H1 (cell line): ENCODE data around the gene INTS7. TPM values are rescaled to one million over a fixed set of nuclear protein-coding genes. Genes with fewer than 3 reads are reported as not detected.

ENCODE experiments used
- CTCF ChIA-PET: fragments of 300-600 bp; sonication (Branson Sonifier 250); formaldehyde crosslinking; loops from one replicate; lab custom pipeline; 2021; ENCODE audit not compliant: partially characterized antibody; lab: Charles Lee
- POLR2A ChIA-PET: fragments of 300-600 bp; sonication (Branson Sonifier 250); formaldehyde crosslinking; loops from one replicate; lab custom pipeline; 2021; ENCODE audit warnings: inconsistent platforms; ENCODE audit not compliant: partially characterized antibody; lab: Charles Lee
- DNase-seq, 2 experiments: peaks; one replicate each; pipeline versions ENCODE4 v3.0.0 to v3.0.0-alpha.2; 2010 to 2022; ENCODE audit warnings: low spot score in 2 of 2, low read depth in 1 of 2, mixed read lengths in 1 of 2
- FAIRE-seq: peaks from 2 replicates; lab custom pipeline; 2011; peaks lifted over from hg19 to GRCh38; lab: Jason Lieb, UNC
- H2AFZ ChIP-seq: 2 replicates; pipeline ENCODE4 v1.8.1; 2012; ENCODE audit warnings: low read length, inconsistent platforms
- H2AK5ac ChIP-seq: 2 replicates; pipeline ENCODE4 v1.6.1; 2013; ENCODE audit warnings: low read depth, low read length
- H2BK120ac ChIP-seq: replicated peaks from 2 replicates; pipeline ENCODE3; 2013; ENCODE audit warnings: low read depth, low read length, inconsistent platforms
- H2BK12ac ChIP-seq: 2 replicates; pipeline ENCODE4 v1.6.1; 2013; ENCODE audit warnings: low read depth, low read length
- H2BK15ac ChIP-seq: 2 replicates; pipeline ENCODE4 v1.6.1; 2013; ENCODE audit warnings: low read length
- H2BK20ac ChIP-seq: 2 replicates; pipeline ENCODE4 v1.6.1; 2013; ENCODE audit warnings: low read length
- H2BK5ac ChIP-seq: 2 replicates; pipeline ENCODE4 v1.6.1; 2013; ENCODE audit warnings: low read depth, low read length
- H3K14ac ChIP-seq: 2 replicates; pipeline ENCODE4 v1.6.1; 2013; ENCODE audit warnings: inconsistent platforms; ENCODE audit not compliant: insufficient read length
- H3K18ac ChIP-seq: 2 replicates; pipeline ENCODE4 v1.6.1; 2013; ENCODE audit warnings: low read length; ENCODE audit errors: extremely low read depth
- H3K23ac ChIP-seq: 2 replicates; pipeline ENCODE4 v1.6.1; 2013; ENCODE audit warnings: inconsistent platforms; ENCODE audit not compliant: insufficient read length
- H3K23me2 ChIP-seq: 2 replicates; pipeline ENCODE4 v1.6.1; 2013; ENCODE audit warnings: low read depth, low read length
- H3K27ac ChIP-seq: 2 replicates; pipeline ENCODE4 v1.6.1; 2011; ENCODE audit warnings: low read depth, low read length, inconsistent platforms
- H3K27me3 ChIP-seq, 4 experiments: replicated peaks in 1 of 4; 1 replicate in 1 of 4; 2 replicates in 3 of 4; pipeline versions ENCODE4 v1.6.1 to v1.8.1; 2011 to 2013; ENCODE audit warnings: low read length in 3 of 4, mild to moderate bottlenecking in 3 of 4, inconsistent platforms in 2 of 4, mixed read lengths in 2 of 4, moderate library complexity in 1 of 4; ENCODE audit not compliant: control insufficient read depth in 3 of 4, insufficient read depth in 3 of 4; ENCODE audit errors: extremely low read depth in 1 of 4
- H3K36me3 ChIP-seq, 4 experiments: 2 replicates each; pipeline versions ENCODE4 v1.6.1 to v1.8.1; 2011 to 2013; ENCODE audit warnings: mild to moderate bottlenecking in 4 of 4, low read length in 3 of 4, moderate library complexity in 2 of 4, control low read depth in 1 of 4, inconsistent platforms in 1 of 4; ENCODE audit not compliant: insufficient read depth in 4 of 4, control insufficient read depth in 2 of 4
- H3K4ac ChIP-seq: replicated peaks from 2 replicates; pipeline ENCODE3; 2013; ENCODE audit warnings: low read length, low read depth, mixed read lengths, inconsistent platforms; ENCODE audit not compliant: insufficient read length
- H3K4me1 ChIP-seq, 4 experiments: replicated peaks in 1 of 4; 1 replicate in 1 of 4; 2 replicates in 3 of 4; pipeline versions ENCODE4 v1.6.1 to v1.8.1; 2011 to 2013; ENCODE audit warnings: low read length in 3 of 4, inconsistent platforms in 2 of 4, mixed read lengths in 1 of 4; ENCODE audit not compliant: insufficient read depth in 4 of 4, control insufficient read depth in 3 of 4
- H3K4me2 ChIP-seq, 2 experiments: 2 replicates each; pipeline versions ENCODE4 v1.6.1 to v1.8.1; 2011 to 2013; ENCODE audit warnings: low read depth in 2 of 2, low read length in 2 of 2, control low read depth in 1 of 2, inconsistent platforms in 1 of 2, mild to moderate bottlenecking in 1 of 2; ENCODE audit not compliant: insufficient read depth in 1 of 2
- H3K4me3 ChIP-seq, 4 experiments: fragments of 200-600, 300-600 bp in 1 of 4; sonication (generic), shearing (Covaris generic), sonication (Bioruptor Twin) in 1 of 4; 2 replicates each; pipeline versions ENCODE4 v1.5.1 to v1.8.1; 2011 to 2016; ENCODE audit warnings: low read length in 4 of 4, low read depth in 3 of 4, control low read depth in 2 of 4, inconsistent platforms in 2 of 4, mild to moderate bottlenecking in 2 of 4, mixed read lengths in 1 of 4, moderate library complexity in 1 of 4; ENCODE audit not compliant: insufficient read depth in 2 of 4; ENCODE audit errors: extremely low read depth in 1 of 4
- H3K56ac ChIP-seq: replicated peaks from 2 replicates; pipeline ENCODE3; 2013; ENCODE audit warnings: low read depth, mild to moderate bottlenecking, mixed read lengths, low read length, inconsistent platforms; ENCODE audit not compliant: insufficient read length
- H3K79me1 ChIP-seq: 2 replicates; pipeline ENCODE4 v1.6.1; 2013; ENCODE audit warnings: low read depth, low read length, control low read depth
- H3K79me2 ChIP-seq, 2 experiments: 2 replicates each; pipeline versions ENCODE4 v1.6.1 to v1.8.1; 2012 to 2013; ENCODE audit warnings: low read length in 2 of 2, mild to moderate bottlenecking in 2 of 2, inconsistent platforms in 1 of 2; ENCODE audit not compliant: insufficient read depth in 2 of 2, control insufficient read depth in 1 of 2
- H3K9ac ChIP-seq, 4 experiments: replicated peaks in 1 of 4; 1 replicate in 1 of 4; 2 replicates in 3 of 4; pipeline versions ENCODE4 v1.6.1 to v1.8.1; 2011 to 2013; ENCODE audit warnings: low read depth in 3 of 4, low read length in 3 of 4, control low read depth in 2 of 4, mild to moderate bottlenecking in 2 of 4, moderate library complexity in 2 of 4, inconsistent platforms in 1 of 4; ENCODE audit errors: extremely low read depth in 1 of 4
- H3K9me3 ChIP-seq, 2 experiments: 2 replicates each; pipeline versions ENCODE4 v1.6.1 to v1.8.1; 2012 to 2013; ENCODE audit warnings: mild to moderate bottlenecking in 2 of 2, moderate library complexity in 2 of 2, control low read depth in 1 of 2, inconsistent platforms in 1 of 2, low read depth in 1 of 2, low read length in 1 of 2, mixed read lengths in 1 of 2; ENCODE audit not compliant: insufficient read depth in 2 of 2
- H4K20me1 ChIP-seq, 2 experiments: replicated peaks in 1 of 2; 2 replicates each; pipeline versions ENCODE3 to v1.8.1; 2011 to 2013; ENCODE audit warnings: inconsistent platforms in 2 of 2, low read length in 2 of 2, mild to moderate bottlenecking in 1 of 2; ENCODE audit not compliant: insufficient read depth in 2 of 2, control insufficient read depth in 1 of 2
- H4K5ac ChIP-seq: 2 replicates; pipeline ENCODE4 v1.6.1; 2013; ENCODE audit warnings: low read length, low read depth, mixed read lengths, inconsistent platforms; ENCODE audit not compliant: insufficient read length
- H4K8ac ChIP-seq: 2 replicates; pipeline ENCODE4 v1.8.0; 2013; ENCODE audit warnings: mild to moderate bottlenecking, moderate library complexity, low read length, inconsistent platforms; ENCODE audit not compliant: insufficient read depth; ENCODE audit errors: extremely low read depth
- H4K91ac ChIP-seq: replicated peaks from 2 replicates; pipeline ENCODE3; 2013; ENCODE audit warnings: low read length, mixed read lengths, inconsistent platforms; ENCODE audit not compliant: insufficient read length
- BCL11A ChIP-seq, 2 experiments: IDR thresholded peaks; one replicate each; pipeline ENCODE4 v1.6.1; 2011; ENCODE audit warnings: low read depth in 2 of 2, low read length in 2 of 2, mild to moderate bottlenecking in 2 of 2
- BRCA1 ChIP-seq: IDR thresholded peaks from 2 replicates; pipeline ENCODE4 v1.6.1; 2012; ENCODE audit warnings: low read depth, low read length, improper control_type of control experiment
- CBX5 ChIP-seq: fragments of 300-800, 300-1000 bp; sonication (generic); IDR thresholded peaks from 2 replicates; pipeline ENCODE4 v1.7.1; 2016; ENCODE audit warnings: antibody characterized with exemption, low read length, low read depth
- CEBPB ChIP-seq: IDR thresholded peaks from 2 replicates; pipeline ENCODE4 v1.6.1; 2012; ENCODE audit warnings: low read depth, low read length
- CHD2 ChIP-seq: IDR thresholded peaks from 2 replicates; pipeline ENCODE4 v1.6.1; 2012; ENCODE audit warnings: low read length, improper control_type of control experiment
- CREB1 ChIP-seq: IDR thresholded peaks from 2 replicates; pipeline ENCODE4 v1.6.1; 2012; ENCODE audit warnings: inconsistent platforms
- EGR1 ChIP-seq: IDR thresholded peaks from 2 replicates; pipeline ENCODE4 v1.6.1; 2011; ENCODE audit warnings: low read depth, low read length, borderline replicate concordance
- JUND ChIP-seq: IDR thresholded peaks from 2 replicates; pipeline ENCODE4 v1.6.1; 2011; ENCODE audit warnings: mild to moderate bottlenecking, improper control_type of control experiment, low read length
- POLR2A ChIP-seq, 2 experiments: IDR thresholded peaks; 1 replicate in 1 of 2; 2 replicates in 1 of 2; pipeline ENCODE4 v1.6.1; 2011; ENCODE audit warnings: low read depth in 2 of 2, low read length in 2 of 2, mild to moderate bottlenecking in 2 of 2; ENCODE audit errors: control extremely low read depth in 1 of 2
- RBBP5 ChIP-seq: IDR thresholded peaks from 2 replicates; pipeline ENCODE4 v1.7.1; 2012; ENCODE audit warnings: low read depth, mild to moderate bottlenecking, inconsistent platforms, low read length, moderate library complexity, borderline replicate concordance
- RXRA ChIP-seq: IDR thresholded peaks from 2 replicates; pipeline ENCODE4 v1.6.1; 2011; ENCODE audit warnings: low read depth, mild to moderate bottlenecking, low read length, moderate library complexity; ENCODE audit not compliant: insufficient read depth
- SP1 ChIP-seq: IDR thresholded peaks from 2 replicates; pipeline ENCODE4 v1.6.1; 2011; ENCODE audit warnings: low read depth, low read length
- SP4 ChIP-seq: IDR thresholded peaks from 2 replicates; pipeline ENCODE4 v1.6.1; 2012; ENCODE audit warnings: low read length, inconsistent platforms
- TAF7 ChIP-seq: optimal IDR thresholded peaks from 2 replicates; pipeline ENCODE3; 2011; ENCODE audit warnings: low read depth, mild to moderate bottlenecking, inconsistent platforms, low read length, moderate library complexity, borderline replicate concordance
- TEAD4 ChIP-seq: IDR thresholded peaks from 2 replicates; pipeline ENCODE4 v1.6.1; 2012; ENCODE audit warnings: low read depth, low read length, inconsistent platforms, mixed read lengths
- polyA plus RNA-seq, 7 experiments: library from polyadenylated mRNA; depleted of rRNA in 3 of 7; stranded (reverse) in 5 of 7; unstranded in 2 of 7; fragments of >200 nt in 5 of 7; fragments of 200-250 nt in 2 of 7; gene quantifications; 1 replicate in 5 of 7; 2 replicates in 1 of 7; 4 replicates in 1 of 7; pipeline versions ENCODE4 v1.2.1 to v1.2.3, GENCODE V29; 2011 to 2013; ENCODE audit warnings: missing spikeins in 2 of 7, mixed read lengths in 2 of 7
- total RNA-seq: library from RNA; stranded (reverse); fragmentation: NEBNext Ultra II Directional; extraction: Animal tissue kit (Norgen Biotek cat#: 25700); gene quantifications from 2 replicates; pipeline ENCODE4 v1.2.1, GENCODE V29; 2021
- TF ChIP-seq, protein P1 (sequence below): IDR thresholded peaks from 2 replicates; pipeline ENCODE4 v1.6.1; 2012; ENCODE audit warnings: low read length, inconsistent platforms

INTS7 gene
- total and polyA plus RNA-seq, 2 of the 8 experiments (the other 6 are each of a cell fraction or from before 2014, with no cell fraction given): 15.2 to 22.4 TPM

DNA sequence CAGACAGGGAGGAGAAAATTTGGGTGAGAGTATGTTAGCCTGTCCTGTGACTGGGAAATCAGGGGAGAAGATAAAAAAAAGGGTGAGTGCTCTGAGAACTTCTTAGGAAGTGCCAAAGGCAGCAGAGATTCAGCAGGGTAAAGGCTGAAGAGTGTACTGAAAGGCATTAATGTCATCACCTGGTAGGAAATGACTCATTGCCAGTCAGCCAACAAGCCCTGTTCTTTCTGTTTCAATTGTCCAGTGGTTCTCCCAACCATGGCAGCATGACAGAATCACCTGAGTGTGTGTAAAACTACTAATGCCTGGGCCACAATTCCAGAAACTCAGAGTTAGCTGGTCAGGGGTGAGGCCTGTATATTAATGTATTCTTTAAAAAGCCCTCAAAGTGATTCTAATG lies 83.5 kb downstream of the INTS7 start:
- Histone ChIP-seq H3K4me3 (no peak overlapping the region), H3K14ac (no peak overlapping the region), H3K4me1 (peaks cover 0 to 3% (median 2%) of the 10 kb centered on the region in 4 experiments; a peak in 2 of 7 replicates), H3K56ac (no peak overlapping the region), H3K18ac (no peak overlapping the region), H4K8ac (no peak overlapping the region), H2AK5ac (no peak overlapping the region), H3K79me1 (no peaks in the 10 kb centered on the region), H2BK5ac (no peak overlapping the region), H2BK12ac (no peak overlapping the region), H4K20me1 (peaks cover 0 to 5% of the 10 kb centered on the region in 2 experiments), H3K4me2 (no peak overlapping the region), H3K9me3 (no peaks in the 10 kb centered on the region), H4K5ac (no peak overlapping the region), H3K23me2 (no peaks in the 10 kb centered on the region), H2BK20ac (no peak overlapping the region), H2BK120ac (no peak overlapping the region), H3K79me2 (no peaks in the 10 kb centered on the region), H3K9ac (no peak overlapping the region), H3K27ac (no peak overlapping the region), H3K4ac (no peak overlapping the region), H3K23ac (no peak overlapping the region), H3K27me3 (peaks cover 0 to 3% (median 0%) of the 10 kb centered on the region in 4 experiments; a peak in 2 of 7 replicates), H2BK15ac (no peak overlapping the region), H4K91ac (no peak overlapping the region), H2AFZ (no peak overlapping the region), H3K36me3 (peaks cover 0 to 11% (median 0%) of the 10 kb centered on the region in 4 experiments; a peak in 2 of 8 replicates)
- ChIA-PET CTCF (interaction anchor here (0.6 to 1.5 kb wide), 3 partner anchors 21 to 211 kb away, joined by 3 read pairs; no protein-coding TSS in a partner anchor), POLR2A (interaction anchor here (1.1 kb wide), 1 partner anchor 13 kb away, joined by 3 read pairs; no protein-coding TSS in a partner anchor)
- FAIRE-seq (no peak), DNase-seq (no peak)
- no peak for TF ChIP-seq RXRA
- no peak for TF ChIP-seq POLR2A (IDR thresholded peaks at IDR 0.05; ENCODE audit: control extremely low read depth in 1 of 2, low read depth in 2 of 2, low read length in 2 of 2)
- no peak for TF ChIP-seq CBX5
- TF ChIP-seq CHD2: no peak
- TF ChIP-seq BCL11A (IDR thresholded peaks at IDR 0.05; ENCODE audit: low read depth in 2 of 2, low read length in 2 of 2): no peak
- no peak for TF ChIP-seq CEBPB
- no peak for TF ChIP-seq JUND
- no peak for TF ChIP-seq TEAD4
- TF ChIP-seq, protein P1, sequence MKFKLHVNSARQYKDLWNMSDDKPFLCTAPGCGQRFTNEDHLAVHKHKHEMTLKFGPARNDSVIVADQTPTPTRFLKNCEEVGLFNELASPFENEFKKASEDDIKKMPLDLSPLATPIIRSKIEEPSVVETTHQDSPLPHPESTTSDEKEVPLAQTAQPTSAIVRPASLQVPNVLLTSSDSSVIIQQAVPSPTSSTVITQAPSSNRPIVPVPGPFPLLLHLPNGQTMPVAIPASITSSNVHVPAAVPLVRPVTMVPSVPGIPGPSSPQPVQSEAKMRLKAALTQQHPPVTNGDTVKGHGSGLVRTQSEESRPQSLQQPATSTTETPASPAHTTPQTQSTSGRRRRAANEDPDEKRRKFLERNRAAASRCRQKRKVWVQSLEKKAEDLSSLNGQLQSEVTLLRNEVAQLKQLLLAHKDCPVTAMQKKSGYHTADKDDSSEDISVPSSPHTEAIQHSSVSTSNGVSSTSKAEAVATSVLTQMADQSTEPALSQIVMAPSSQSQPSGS: no peak
- no peak for TF ChIP-seq RBBP5
- no peak for TF ChIP-seq SP4
- no peak for TF ChIP-seq BRCA1
- TF ChIP-seq SP1: no peak
- no peak for TF ChIP-seq TAF7
- TF ChIP-seq CREB1: no peak
- TF ChIP-seq EGR1: no peak
